Mesenteric fat pad (tissue), 1 donor: ENCODE data around the gene BIRC6. TPM values are rescaled to one million over a fixed set of nuclear protein-coding genes. Genes with fewer than 3 reads are reported as not detected.

Experiments
- microRNA-seq: library from miRNA; unstranded; fragments of <30 nt; microRNA quantifications from one replicate; pipeline ENCODE4 v1.2.0, GENCODE V29; 2020; ENCODE audit warnings: borderline number of aligned reads
- total RNA-seq: library from RNA; stranded (reverse); fragmentation: NEBNext Ultra II Directional; extraction: Animal tissue kit (Norgen Biotek cat#: 25700); gene quantifications from one replicate; pipeline ENCODE4 v1.2.1, GENCODE V29; 2021
- donor health status: DM: yes; HTN: yes; CAD: no.

The BIRC6 gene
- total RNA-seq, 1 donor from 2014 or later, result 98.7 TPM

Small RNAs within 50 kb of the gene (microRNA-seq; reads per million reads assigned to microRNA genes)
- gene MIR4765 (not detected), gene MIR558 (not detected)

Other genes starting within 250 kb of the BIRC6 start
- 21.2 TPM for gene SLC30A6, start 191.2 kb upstream of the BIRC6 start, total RNA-seq
- gene NLRC4, start 92.1 kb upstream of the BIRC6 start, total RNA-seq, result 7.9 TPM
- 43.1 TPM for gene YIPF4, start 79.1 kb upstream of the BIRC6 start, total RNA-seq